ENCODE measurements around the gene SRI. TPM values are rescaled to one million over a fixed set of nuclear protein-coding genes. Genes with fewer than 3 reads are reported as not detected.

Gene SRI
- total RNA-seq, 2 experiments from 2014 or later = 110 to 117 TPM

DNA sequence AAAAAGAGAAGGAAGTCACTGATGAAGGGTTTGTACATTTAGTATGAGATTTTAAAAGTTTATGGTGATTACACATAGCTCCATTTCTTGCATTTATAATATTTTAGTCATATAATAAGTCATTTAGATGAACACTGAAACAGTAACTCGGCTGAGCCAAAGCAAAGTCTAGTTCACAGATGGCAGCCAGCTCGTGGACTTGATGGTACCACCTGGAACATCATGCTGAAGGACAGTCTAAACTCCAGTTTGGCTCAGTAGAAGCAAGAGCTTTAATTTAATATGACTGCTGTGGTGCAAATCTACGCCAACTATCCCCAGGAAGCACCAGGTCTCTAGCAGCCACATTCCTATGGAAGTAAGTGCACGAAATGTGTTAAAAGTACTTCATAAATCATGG, 16.4 kb downstream of the SRI start:
- no peak overlapping the region for H3K27ac Mint-ChIP-seq
- ChIA-PET POLR2A (no interaction called here), CTCF (interaction anchor here (0.7 to 1.2 kb wide), 2 partner anchors 9 to 406 kb away, joined by 3 read pairs; no protein-coding TSS in a partner anchor)
- H3K27me3 Mint-ChIP-seq (ENCODE audit: low read depth) = no peaks in the 10 kb centered on the region
- H3K4me1 Mint-ChIP-seq (ENCODE audit: low read depth) = peaks cover 6% of the 10 kb centered on the region
- no peaks in the 10 kb centered on the region for H3K9me3 Mint-ChIP-seq (ENCODE audit: insufficient read depth)
- peaks cover 44% of the 10 kb centered on the region for H3K36me3 Mint-ChIP-seq (ENCODE audit: low read depth)
- no peak overlapping the region for H3K4me3 Mint-ChIP-seq
- no peak for ATAC-seq
- no peak for DNase-seq

- ChIA-PET POLR2A (no interaction called here), CTCF (interaction anchor here (0.7 to 1.2 kb wide), 3 partner anchors 10 to 405 kb away, joined by 3 read pairs; no protein-coding TSS in a partner anchor)
- H3K27ac Mint-ChIP-seq = no peak overlapping the region
- ATAC-seq = no peak
- no peak overlapping the region for H3K4me3 Mint-ChIP-seq
- H3K36me3 Mint-ChIP-seq (ENCODE audit: low read depth) = peaks cover 42% of the 10 kb centered on the region
- H3K9me3 Mint-ChIP-seq (ENCODE audit: insufficient read depth) = no peaks in the 10 kb centered on the region
- no peaks in the 10 kb centered on the region for H3K27me3 Mint-ChIP-seq (ENCODE audit: low read depth)
- DNase-seq = no peak
- peaks cover 6% of the 10 kb centered on the region for H3K4me1 Mint-ChIP-seq (ENCODE audit: low read depth)
These were observed 17.0 kb downstream of the SRI start for GRCh38 chr7:88202799-88203198.

DNA sequence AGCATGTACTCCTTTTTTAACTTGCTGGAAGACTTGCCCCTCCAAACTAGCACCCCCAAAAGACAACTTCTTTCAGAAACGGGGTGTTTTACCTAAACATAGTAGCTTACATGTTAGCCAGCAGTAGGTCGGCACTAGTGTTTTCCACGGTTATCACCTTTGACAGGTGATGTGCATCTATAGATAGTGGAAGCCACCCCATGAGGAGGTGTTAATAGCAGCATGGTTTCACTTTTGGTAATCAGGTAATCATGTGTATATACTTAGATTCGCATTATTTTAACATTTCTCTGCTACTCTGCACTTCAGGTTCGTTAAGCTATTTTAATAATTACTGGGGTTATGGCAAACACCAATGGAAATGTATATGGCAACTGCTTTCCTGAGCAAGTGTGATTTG, 17.6 kb downstream of the SRI start:
- Mint-ChIP-seq H3K27me3 (ENCODE audit: low read depth) (no peaks in the 10 kb centered on the region), H3K4me3 (no peak overlapping the region), H3K4me1 (ENCODE audit: low read depth) (peaks cover 6% of the 10 kb centered on the region), H3K36me3 (ENCODE audit: low read depth) (peaks cover 37% of the 10 kb centered on the region), H3K9me3 (ENCODE audit: insufficient read depth) (no peaks in the 10 kb centered on the region), H3K27ac (no peak overlapping the region)
- CTCF ChIA-PET = interaction anchor here (1.2 kb wide), 1 partner anchor 18 kb away, joined by 3 read pairs; no protein-coding TSS in a partner anchor
- POLR2A ChIA-PET = no interaction called here
- DNase-seq (no peak), ATAC-seq (no peak)

GRCh38 chr7:88201305-88201704, 18.5 kb downstream of the SRI start:
- peaks cover 6% of the 10 kb centered on the region for H3K4me1 Mint-ChIP-seq (ENCODE audit: low read depth)

GRCh38 chr7:88200789-88201188, 19.0 kb downstream of the SRI start:
- Mint-ChIP-seq H3K27me3 (ENCODE audit: low read depth) (no peaks in the 10 kb centered on the region), H3K4me1 (ENCODE audit: low read depth) (peaks cover 4% of the 10 kb centered on the region), H3K27ac (no peak overlapping the region), H3K9me3 (ENCODE audit: insufficient read depth) (no peaks in the 10 kb centered on the region), H3K4me3 (no peak overlapping the region), H3K36me3 (ENCODE audit: low read depth) (peaks cover 27% of the 10 kb centered on the region)
- ATAC-seq (no peak), DNase-seq (no peak)
- ChIA-PET POLR2A (no interaction called here), CTCF (interaction anchor here (1.3 kb wide), 1 partner anchor 31 kb away, joined by 5 read pairs; no protein-coding TSS in a partner anchor)

More at GRCh38 chr7:88201305-88201704, 18.5 kb downstream of the SRI start:
- Mint-ChIP-seq H3K27ac (no peak overlapping the region), H3K4me3 (no peak overlapping the region), H3K9me3 (ENCODE audit: insufficient read depth) (no peaks in the 10 kb centered on the region), H3K36me3 (ENCODE audit: low read depth) (peaks cover 31% of the 10 kb centered on the region), H3K27me3 (ENCODE audit: low read depth) (no peaks in the 10 kb centered on the region)
- ATAC-seq = no peak
- no peak for DNase-seq
- ChIA-PET CTCF (interaction anchor here (1.3 kb wide), 1 partner anchor 32 kb away, joined by 5 read pairs; no protein-coding TSS in a partner anchor), POLR2A (no interaction called here)

DNA sequence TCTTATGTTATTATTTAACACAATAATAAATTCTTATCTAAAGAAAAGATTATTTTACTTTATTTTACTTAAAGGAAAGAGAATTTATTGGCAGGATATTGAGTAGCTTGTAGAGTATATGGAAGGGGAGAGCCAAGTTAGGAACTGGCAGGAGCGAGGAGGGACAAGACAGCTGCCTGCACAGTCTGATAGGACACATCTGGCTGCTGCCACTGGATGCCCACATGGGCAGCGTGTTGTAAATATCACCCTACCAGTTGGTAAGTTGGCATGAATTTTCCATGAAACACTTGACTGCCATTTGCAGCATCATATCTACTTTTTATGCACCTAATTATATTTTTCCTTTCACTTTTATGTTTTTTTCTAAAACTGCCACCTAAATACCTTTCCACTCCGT, 19.6 kb downstream of the SRI start:
- CTCF ChIA-PET = no interaction called here
- ATAC-seq = no peak
- H3K4me1 Mint-ChIP-seq (ENCODE audit: low read depth) = peaks cover 4% of the 10 kb centered on the region

DNA sequence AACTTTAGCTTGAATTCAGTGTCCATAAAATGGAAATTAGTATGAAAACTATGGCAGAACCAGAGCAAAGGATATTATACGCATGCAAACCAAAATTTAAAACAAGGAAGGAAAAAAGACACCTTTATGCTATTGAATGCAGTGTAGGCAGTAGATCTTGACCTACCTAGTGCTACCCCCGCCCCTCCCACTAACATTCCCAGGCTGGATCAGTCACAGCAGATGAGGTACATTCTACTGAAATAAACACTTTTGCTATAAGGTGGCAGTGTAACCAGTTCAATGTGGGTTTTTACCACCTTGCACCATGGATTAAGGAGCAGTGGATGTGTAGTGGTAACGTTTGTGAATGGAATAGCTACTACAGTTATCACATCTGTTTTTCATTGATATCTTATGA, 27.9 kb downstream of the SRI start:
- ATAC-seq (no peak), DNase-seq (no peak)
- H3K27ac Mint-ChIP-seq = no peak overlapping the region
- no peaks in the 10 kb centered on the region for H3K4me1 Mint-ChIP-seq (ENCODE audit: low read depth)
- ChIA-PET CTCF (interaction anchor here (1.2 kb wide), 1 partner anchor 23 kb away, joined by 3 read pairs; no protein-coding TSS in a partner anchor), POLR2A (no interaction called here)
- no peaks in the 10 kb centered on the region for H3K27me3 Mint-ChIP-seq (ENCODE audit: low read depth)
- no peaks in the 10 kb centered on the region for H3K36me3 Mint-ChIP-seq (ENCODE audit: low read depth)
- H3K4me3 Mint-ChIP-seq = no peak overlapping the region
- H3K9me3 Mint-ChIP-seq (ENCODE audit: insufficient read depth) = no peaks in the 10 kb centered on the region

More for the DNA sequence above, 19.6 kb downstream of the SRI start:
- no peak for DNase-seq
- Mint-ChIP-seq H3K27me3 (ENCODE audit: low read depth) (no peaks in the 10 kb centered on the region), H3K36me3 (ENCODE audit: low read depth) (peaks cover 23% of the 10 kb centered on the region), H3K4me3 (no peak overlapping the region), H3K9me3 (ENCODE audit: insufficient read depth) (no peaks in the 10 kb centered on the region), H3K27ac (no peak overlapping the region)
- POLR2A ChIA-PET = no interaction called here

- Mint-ChIP-seq H3K27me3 (ENCODE audit: low read depth) (peaks cover 2% of the 10 kb centered on the region), H3K36me3 (ENCODE audit: low read depth) (no peaks in the 10 kb centered on the region), H3K27ac (no peak overlapping the region), H3K4me3 (no peak overlapping the region), H3K9me3 (ENCODE audit: insufficient read depth) (no peaks in the 10 kb centered on the region), H3K4me1 (ENCODE audit: low read depth) (no peaks in the 10 kb centered on the region)
- DNase-seq (no peak), ATAC-seq (no peak)
- POLR2A ChIA-PET = no interaction called here
- CTCF ChIA-PET = no interaction called here
These were observed 34.2 kb downstream of the SRI start for GRCh38 chr7:88185650-88186049.

GRCh38 chr7:88184848-88185304, 35.0 kb downstream of the SRI start:
- H3K4me3 Mint-ChIP-seq = no peak overlapping the region
- ATAC-seq = no peak
- H3K36me3 Mint-ChIP-seq (ENCODE audit: low read depth) = no peaks in the 10 kb centered on the region
- no peaks in the 10 kb centered on the region for H3K9me3 Mint-ChIP-seq (ENCODE audit: insufficient read depth)
- H3K27ac Mint-ChIP-seq = no peak overlapping the region
- H3K4me1 Mint-ChIP-seq (ENCODE audit: low read depth) = no peaks in the 10 kb centered on the region
- no peak for DNase-seq
- H3K27me3 Mint-ChIP-seq (ENCODE audit: low read depth) = peaks cover 2% of the 10 kb centered on the region
- POLR2A ChIA-PET = no interaction called here
- CTCF ChIA-PET = no interaction called here

DNA sequence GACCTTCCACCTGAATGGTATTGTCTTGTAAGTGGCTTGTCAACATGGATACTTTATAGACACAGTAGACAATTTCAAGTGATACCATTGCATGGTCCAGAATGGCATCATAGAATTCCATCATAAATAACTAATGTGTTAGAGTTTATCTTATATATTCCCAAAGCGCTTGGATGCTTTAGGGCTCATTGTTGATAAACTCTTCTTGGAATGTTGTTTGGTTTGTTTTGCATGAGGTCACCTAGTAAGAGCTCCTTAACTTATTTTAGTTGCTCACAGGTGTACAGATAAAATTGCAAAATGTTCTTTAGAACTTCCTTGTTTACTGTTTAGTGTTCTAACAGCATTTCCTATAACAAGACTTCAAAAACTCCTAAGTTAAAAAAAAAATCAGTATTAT, 36.8 kb downstream of the SRI start:
- Mint-ChIP-seq H3K27me3 (ENCODE audit: low read depth) (peaks cover 2% of the 10 kb centered on the region), H3K9me3 (ENCODE audit: insufficient read depth) (no peaks in the 10 kb centered on the region), H3K36me3 (ENCODE audit: low read depth) (no peaks in the 10 kb centered on the region), H3K4me1 (ENCODE audit: low read depth) (no peaks in the 10 kb centered on the region), H3K27ac (no peak overlapping the region), H3K4me3 (no peak overlapping the region)
- no peak for ATAC-seq
- DNase-seq = no peak
- POLR2A ChIA-PET = no interaction called here
- CTCF ChIA-PET = no interaction called here

GRCh38 chr7:88176190-88176589, 43.6 kb downstream of the SRI start:
- H3K4me3 Mint-ChIP-seq = no peak overlapping the region
- no peaks in the 10 kb centered on the region for H3K4me1 Mint-ChIP-seq (ENCODE audit: low read depth)
- H3K27ac Mint-ChIP-seq = no peak overlapping the region
- no peaks in the 10 kb centered on the region for H3K36me3 Mint-ChIP-seq (ENCODE audit: low read depth)
- H3K27me3 Mint-ChIP-seq (ENCODE audit: low read depth) = peaks cover 2% of the 10 kb centered on the region
- ChIA-PET CTCF (no interaction called here), POLR2A (no interaction called here)
- ATAC-seq = no peak
- H3K9me3 Mint-ChIP-seq (ENCODE audit: insufficient read depth) = no peaks in the 10 kb centered on the region
- DNase-seq = no peak

GRCh38 chr7:88172842-88173241, 47.0 kb downstream of the SRI start:
- Mint-ChIP-seq H3K27ac (no peak overlapping the region), H3K4me1 (ENCODE audit: low read depth) (no peaks in the 10 kb centered on the region), H3K9me3 (ENCODE audit: insufficient read depth) (no peaks in the 10 kb centered on the region), H3K36me3 (ENCODE audit: low read depth) (no peaks in the 10 kb centered on the region), H3K4me3 (no peak overlapping the region), H3K27me3 (ENCODE audit: low read depth) (peaks cover 2% of the 10 kb centered on the region)
- ChIA-PET CTCF (no interaction called here), POLR2A (no interaction called here)
- DNase-seq (no peak), ATAC-seq (no peak)

DNA sequence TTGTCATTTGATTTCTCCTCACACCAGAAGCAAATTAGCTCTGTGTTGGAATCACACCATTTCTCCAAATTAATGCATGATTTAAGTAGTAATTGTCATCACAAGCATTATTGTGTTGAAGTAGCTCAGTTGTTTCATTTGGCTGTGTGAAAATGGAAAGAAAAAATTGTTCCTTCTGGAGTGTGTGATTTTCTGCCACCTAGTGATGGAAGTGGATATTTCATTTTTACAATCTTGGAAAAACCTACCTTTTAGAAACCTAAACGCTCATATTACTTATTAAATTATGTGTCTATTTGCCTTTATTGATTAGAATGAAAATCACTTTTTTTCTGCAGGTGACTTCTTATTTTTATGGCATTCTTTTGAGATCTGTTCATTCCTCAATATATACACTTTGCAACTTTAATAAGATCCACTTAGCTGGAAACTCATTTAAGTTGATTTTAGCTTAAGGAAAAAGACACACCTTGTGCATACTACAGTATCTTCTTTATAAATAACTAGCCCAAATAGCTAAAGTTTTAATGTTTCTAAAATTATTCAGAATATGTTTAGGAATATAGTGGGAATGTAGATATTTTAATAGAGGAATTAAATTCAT, 50.0 kb downstream of the SRI start:
- H3K27me3 Mint-ChIP-seq (ENCODE audit: low read depth) = peaks cover 2% of the 10 kb centered on the region
- DNase-seq = no peak
- no peaks in the 10 kb centered on the region for H3K36me3 Mint-ChIP-seq (ENCODE audit: low read depth)
- ChIA-PET POLR2A (no interaction called here), CTCF (interaction anchor here (1.3 to 1.8 kb wide), 8 partner anchors 8 to 284 kb away, joined by 3 to 7 read pairs (median 5); no protein-coding TSS in a partner anchor)
- no peaks in the 10 kb centered on the region for H3K4me1 Mint-ChIP-seq (ENCODE audit: low read depth)
- H3K27ac Mint-ChIP-seq = no peak overlapping the region
- H3K4me3 Mint-ChIP-seq = no peak overlapping the region
- no peak for ATAC-seq
- H3K9me3 Mint-ChIP-seq (ENCODE audit: insufficient read depth) = no peaks in the 10 kb centered on the region
